CD8-positive, alpha-beta memory T cell (primary cell): ENCODE measurements around the gene FOXD1. TPM values are rescaled to one million over a fixed set of nuclear protein-coding genes. Genes with fewer than 3 reads are reported as not detected.
"Not testable (repeated sequence)": the region's sequence is repeated elsewhere in the genome, so short reads cannot be mapped to it uniquely, and the experiment has no call there.

Experiments
- CTCF ChIA-PET: fragments of 350-600 bp; sonication (Branson Sonifier 250); formaldehyde crosslinking; loops from one replicate; lab custom pipeline; 2021; ENCODE audit warnings: antibody characterized with exemption; lab: Charles Lee
- POLR2A ChIA-PET: fragments of 350-600 bp; sonication (Branson Sonifier 250); formaldehyde crosslinking; loops from one replicate; lab custom pipeline; 2021; ENCODE audit warnings: antibody characterized with exemption; lab: Charles Lee
- DNase-seq, 5 donors: peaks; one replicate each; pipeline versions ENCODE4 v3.0.0 to v3.0.0-alpha.2; 2020 to 2022; ENCODE audit warnings: mixed read lengths in 1 of 5
- H3K27ac ChIP-seq: one replicate; pipeline ENCODE4 v1.7.0; 2013; ENCODE audit warnings: low read depth, mild to moderate bottlenecking, low read length, moderate library complexity
- H3K27me3 ChIP-seq: 2 replicates; pipeline ENCODE4 v1.7.0; 2013; ENCODE audit warnings: low read length, mild to moderate bottlenecking; ENCODE audit not compliant: insufficient read depth, poor library complexity, severe bottlenecking
- H3K36me3 ChIP-seq: 2 replicates; pipeline ENCODE4 v1.7.0; 2013; ENCODE audit warnings: mild to moderate bottlenecking, low read length, moderate library complexity; ENCODE audit not compliant: insufficient read depth
- H3K4me1 ChIP-seq: 2 replicates; pipeline ENCODE4 v1.7.0; 2013; ENCODE audit warnings: mild to moderate bottlenecking, low read length, moderate library complexity; ENCODE audit not compliant: insufficient read depth
- H3K4me3 ChIP-seq: 2 replicates; pipeline ENCODE4 v1.7.0; 2013; ENCODE audit warnings: mild to moderate bottlenecking, low read length
- H3K9me3 ChIP-seq: 2 replicates; pipeline ENCODE4 v1.7.0; 2013; ENCODE audit warnings: mild to moderate bottlenecking, low read length
- H3K27ac Mint-ChIP-seq, 8 donors: one replicate each; pipeline ENCODE4 v1.8.0; 2020 to 2021; ENCODE audit warnings: mixed read lengths in 8 of 8, mild to moderate bottlenecking in 6 of 8, inconsistent platforms in 3 of 8, moderate library complexity in 3 of 8
- H3K27me3 Mint-ChIP-seq, 2 donors: one replicate each; pipeline ENCODE4 v1.8.0; 2020 to 2021; ENCODE audit warnings: mixed read lengths in 2 of 2, mild to moderate bottlenecking in 1 of 2, moderate library complexity in 1 of 2
- H3K36me3 Mint-ChIP-seq, 3 donors: one replicate each; pipeline ENCODE4 v1.8.0; 2020 to 2021; ENCODE audit warnings: mixed read lengths in 3 of 3, inconsistent platforms in 1 of 3, mild to moderate bottlenecking in 1 of 3
- H3K4me1 Mint-ChIP-seq, 3 donors: one replicate each; pipeline ENCODE4 v1.8.0; 2020 to 2021; ENCODE audit warnings: mixed read lengths in 3 of 3, inconsistent platforms in 1 of 3, mild to moderate bottlenecking in 1 of 3
- H3K4me3 Mint-ChIP-seq, 7 donors: one replicate each; pipeline ENCODE4 v1.8.0; 2020 to 2021; ENCODE audit warnings: mixed read lengths in 7 of 7, mild to moderate bottlenecking in 6 of 7, moderate library complexity in 4 of 7, inconsistent platforms in 2 of 7
- H3K9me3 Mint-ChIP-seq, 5 donors: one replicate each; pipeline ENCODE4 v1.8.0; 2020 to 2022; ENCODE audit warnings: mixed read lengths in 5 of 5, mild to moderate bottlenecking in 3 of 5, moderate library complexity in 2 of 5, inconsistent platforms in 1 of 5
- polyA plus RNA-seq: library from polyadenylated mRNA; unstranded; fragments of 300-500 nt; fragmentation: Illumina TruSeq; gene quantifications from one replicate; pipeline ENCODE4 v1.2.3, GENCODE V29; 2021
- total RNA-seq, 2 experiments: library from RNA; stranded (reverse); gene quantifications; one replicate each; pipeline ENCODE4 v1.2.3, GENCODE V29; 2021

Gene FOXD1
- total and polyA plus RNA-seq, 3 experiments from 2014 or later: 0.09 to 0.22 TPM; not detected in 1

- H3K4me3 Mint-ChIP-seq: no peak overlapping the region
- Histone ChIP-seq H3K9me3 (no peaks in the 10 kb centered on the region), H3K4me1 (no peaks in the 10 kb centered on the region), H3K36me3 (no peaks in the 10 kb centered on the region), H3K27me3 (peaks cover 3% of the 10 kb centered on the region), H3K4me3 (no peak overlapping the region), H3K27ac (no peak overlapping the region)
- DNase-seq: no peak
- no peaks in the 10 kb centered on the region for H3K9me3 Mint-ChIP-seq
- H3K27me3 Mint-ChIP-seq: peaks cover 10 to 65% of the 10 kb centered on the region in 2 donors
- ChIA-PET POLR2A (no interaction called here), CTCF (interaction anchor here (1.1 kb wide), 1 partner anchor 274 kb away, joined by 3 read pairs; no protein-coding TSS in a partner anchor)
- H3K4me1 Mint-ChIP-seq: no peaks in the 10 kb centered on the region
- H3K36me3 Mint-ChIP-seq: no peaks in the 10 kb centered on the region
- H3K27ac Mint-ChIP-seq: no peak overlapping the region
Observed at GRCh38 chr5:73490088-73490487, 41.5 kb upstream of the FOXD1 start.

- H3K27ac Mint-ChIP-seq: no peak overlapping the region
- CTCF ChIA-PET: no interaction called here
Observed at GRCh38 chr5:73488806-73489205, 40.2 kb upstream of the FOXD1 start.

DNA sequence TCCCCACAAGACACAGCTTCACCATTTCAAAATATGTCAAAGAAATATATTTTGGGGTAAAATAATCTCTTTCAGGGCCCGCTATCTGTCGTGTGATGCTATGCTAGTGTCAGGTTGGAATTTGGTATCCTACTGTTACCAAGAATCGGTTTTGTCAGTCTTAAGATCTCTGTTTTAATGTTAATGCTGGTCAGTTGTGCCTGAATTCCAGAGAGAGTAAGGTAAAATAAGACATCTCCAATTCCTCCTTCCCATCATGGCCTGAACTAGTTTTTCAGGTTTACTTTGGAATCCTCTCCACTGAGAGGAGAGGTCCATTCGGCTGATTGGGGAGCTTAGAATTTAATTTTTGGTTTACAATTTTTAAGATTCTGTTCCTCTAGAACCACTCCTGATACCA, 39.2 kb upstream of the FOXD1 start:
- Mint-ChIP-seq H3K4me3 (no peak overlapping the region), H3K27me3 (peaks cover 11 to 47% of the 10 kb centered on the region in 2 donors), H3K36me3 (no peaks in the 10 kb centered on the region), H3K27ac (no peak overlapping the region), H3K9me3 (no peaks in the 10 kb centered on the region), H3K4me1 (no peaks in the 10 kb centered on the region)
- no peak for DNase-seq
- Histone ChIP-seq H3K27me3 (no peaks in the 10 kb centered on the region), H3K27ac (no peak overlapping the region), H3K4me3 (no peak overlapping the region), H3K36me3 (no peaks in the 10 kb centered on the region), H3K4me1 (no peaks in the 10 kb centered on the region), H3K9me3 (no peaks in the 10 kb centered on the region)
- CTCF ChIA-PET: interaction anchor here (1.4 kb wide), 1 partner anchor 9 kb away, joined by 4 read pairs; no protein-coding TSS in a partner anchor
- POLR2A ChIA-PET: no interaction called here

More at GRCh38 chr5:73488806-73489205, 40.2 kb upstream of the FOXD1 start:
- Mint-ChIP-seq H3K4me1 (no peaks in the 10 kb centered on the region), H3K9me3 (no peaks in the 10 kb centered on the region), H3K4me3 (no peak overlapping the region), H3K36me3 (no peaks in the 10 kb centered on the region), H3K27me3 (peaks cover 13 to 57% of the 10 kb centered on the region in 2 donors)
- Histone ChIP-seq H3K36me3 (no peaks in the 10 kb centered on the region), H3K27ac (no peak overlapping the region), H3K4me3 (no peak overlapping the region), H3K4me1 (no peaks in the 10 kb centered on the region), H3K9me3 (no peaks in the 10 kb centered on the region), H3K27me3 (peaks cover 3% of the 10 kb centered on the region)
- no peak for DNase-seq
- POLR2A ChIA-PET: no interaction called here

- H3K4me1 Mint-ChIP-seq, H3K4me3 Mint-ChIP-seq, H3K4me3 ChIP-seq, DNase-seq, H3K27ac Mint-ChIP-seq, H3K9me3 Mint-ChIP-seq, POLR2A ChIA-PET, H3K36me3 ChIP-seq, H3K9me3 ChIP-seq, H3K4me1 ChIP-seq, H3K36me3 Mint-ChIP-seq, H3K27me3 ChIP-seq, H3K27ac ChIP-seq: not testable (repeated sequence)
- CTCF ChIA-PET: interaction anchor here (1.4 kb wide), 1 partner anchor 10 kb away, joined by 4 read pairs; no protein-coding TSS in a partner anchor
- peaks cover 10 to 41% of the 10 kb centered on the region in 2 donors for H3K27me3 Mint-ChIP-seq
Observed at GRCh38 chr5:73487257-73487656, 38.7 kb upstream of the FOXD1 start.

DNA sequence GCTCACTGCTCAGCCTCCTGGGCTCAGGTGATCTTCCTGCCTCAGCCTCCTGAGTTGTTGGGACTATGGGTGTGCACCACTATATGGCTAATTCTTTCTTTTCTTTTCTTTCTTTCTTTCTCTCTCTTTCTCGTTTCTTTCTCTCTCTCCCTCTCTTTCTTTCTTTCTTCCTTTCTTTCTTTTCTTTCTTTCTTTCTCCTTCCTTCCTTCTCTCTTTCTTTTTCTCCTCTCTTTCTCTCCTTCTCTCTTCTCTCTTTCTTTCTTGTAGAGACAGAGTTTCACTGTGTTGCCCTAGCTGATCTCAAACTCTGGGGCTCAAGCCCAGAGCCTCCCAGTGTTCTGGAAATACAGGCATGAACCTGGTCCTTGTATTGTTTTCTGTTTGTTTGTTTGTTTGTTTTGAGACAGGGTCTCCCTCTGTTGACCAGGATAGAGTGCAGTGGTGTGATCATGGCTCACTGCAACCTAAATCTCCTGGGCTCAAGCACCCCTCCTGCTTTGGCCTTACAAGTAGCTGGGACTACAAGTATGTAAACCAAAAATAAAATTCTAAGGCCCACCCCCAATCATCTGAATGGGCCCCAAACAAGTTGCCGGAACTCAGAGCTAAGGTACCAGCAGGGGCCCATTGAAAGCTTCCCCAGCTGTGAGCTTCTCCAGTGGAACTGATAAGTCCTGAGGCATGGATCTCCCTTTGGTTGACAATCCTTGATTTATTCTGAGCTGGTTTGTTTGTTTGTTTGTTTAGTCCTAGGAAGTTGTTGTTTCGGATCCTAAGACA, 37.7 kb upstream of the FOXD1 start:
- Mint-ChIP-seq H3K4me1 (no peaks in the 10 kb centered on the region), H3K27me3 (peaks cover 12 to 37% of the 10 kb centered on the region in 2 donors), H3K36me3 (no peaks in the 10 kb centered on the region), H3K9me3 (no peaks in the 10 kb centered on the region), H3K27ac (no peak overlapping the region), H3K4me3 (no peak overlapping the region)
- no peaks in the 10 kb centered on the region for H3K27me3 ChIP-seq
- ChIA-PET POLR2A (no interaction called here), CTCF (no interaction called here)
- H3K4me3 ChIP-seq: no peak overlapping the region
- no peaks in the 10 kb centered on the region for H3K36me3 ChIP-seq
- DNase-seq: no peak
- H3K27ac ChIP-seq: no peak overlapping the region
- no peaks in the 10 kb centered on the region for H3K9me3 ChIP-seq
- H3K4me1 ChIP-seq: no peaks in the 10 kb centered on the region

DNA sequence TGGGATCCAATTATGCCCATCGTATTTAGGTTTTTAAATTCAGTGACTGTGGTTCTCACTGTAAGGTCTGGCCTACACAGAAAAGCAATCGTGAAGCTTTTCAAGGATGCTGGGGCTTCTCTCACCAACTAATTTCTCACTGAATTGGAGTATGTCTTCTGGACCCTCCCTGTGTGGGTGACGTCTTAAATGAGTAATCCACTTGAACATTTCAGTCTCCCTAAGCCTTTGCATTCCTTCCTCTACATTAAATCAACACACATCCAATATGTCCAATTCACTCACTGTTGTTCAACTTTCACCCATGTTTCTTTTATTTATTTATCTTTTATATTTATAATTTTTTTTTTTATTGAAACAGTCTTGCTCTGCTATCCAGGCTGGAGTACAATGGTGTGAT, 37.1 kb upstream of the FOXD1 start:
- Mint-ChIP-seq H3K36me3 (no peaks in the 10 kb centered on the region), H3K4me1 (no peaks in the 10 kb centered on the region), H3K4me3 (no peak overlapping the region), H3K27me3 (peaks cover 15 to 36% of the 10 kb centered on the region in 2 donors), H3K9me3 (no peaks in the 10 kb centered on the region), H3K27ac (no peak overlapping the region)
- no peak for DNase-seq
- Histone ChIP-seq H3K27me3 (no peaks in the 10 kb centered on the region), H3K4me3 (no peak overlapping the region), H3K36me3 (no peaks in the 10 kb centered on the region), H3K4me1 (no peaks in the 10 kb centered on the region), H3K9me3 (no peaks in the 10 kb centered on the region), H3K27ac (no peak overlapping the region)
- CTCF ChIA-PET: no interaction called here
- POLR2A ChIA-PET: no interaction called here

DNA sequence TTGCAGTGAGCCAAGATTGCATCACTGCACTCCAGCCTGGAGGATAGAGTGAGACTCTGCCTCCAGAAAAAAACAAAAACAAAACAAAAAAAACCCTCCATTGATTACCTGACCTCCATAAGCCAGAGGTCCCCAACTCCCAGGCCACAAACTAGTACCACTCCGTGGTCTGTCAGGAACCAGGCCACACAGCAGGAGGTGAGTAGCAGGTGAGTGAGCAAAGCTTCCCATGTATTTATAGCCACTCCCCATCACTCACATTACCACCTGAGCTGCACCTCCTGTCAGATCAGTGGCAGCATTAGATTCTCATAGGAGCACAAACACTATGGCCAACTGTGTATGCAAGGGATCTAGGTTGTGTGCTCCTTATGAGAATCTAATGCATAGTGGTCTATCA, 35.9 kb upstream of the FOXD1 start:
- no peak for DNase-seq
- ChIA-PET POLR2A (no interaction called here), CTCF (no interaction called here)
- Histone ChIP-seq H3K4me3 (no peak overlapping the region), H3K27ac (no peak overlapping the region), H3K9me3 (no peaks in the 10 kb centered on the region), H3K36me3 (no peaks in the 10 kb centered on the region), H3K4me1 (no peaks in the 10 kb centered on the region), H3K27me3 (no peaks in the 10 kb centered on the region)
- Mint-ChIP-seq H3K4me1 (no peaks in the 10 kb centered on the region), H3K36me3 (no peaks in the 10 kb centered on the region), H3K4me3 (no peak overlapping the region), H3K9me3 (peaks cover 0 to 2% (median 0%) of the 10 kb centered on the region in 5 donors), H3K27me3 (peaks cover 16 to 42% of the 10 kb centered on the region in 2 donors), H3K27ac (no peak overlapping the region)

GRCh38 chr5:73483676-73484075, 35.1 kb upstream of the FOXD1 start:
- no peak overlapping the region for H3K27ac Mint-ChIP-seq
- Histone ChIP-seq H3K27ac (no peak overlapping the region), H3K36me3 (no peaks in the 10 kb centered on the region), H3K4me3 (no peak overlapping the region), H3K27me3 (no peaks in the 10 kb centered on the region), H3K9me3 (no peaks in the 10 kb centered on the region), H3K4me1 (no peaks in the 10 kb centered on the region)
- CTCF ChIA-PET: no interaction called here
- H3K4me3 Mint-ChIP-seq: no peak overlapping the region
- no peak for DNase-seq
- H3K36me3 Mint-ChIP-seq: no peaks in the 10 kb centered on the region
- POLR2A ChIA-PET: no interaction called here
- H3K9me3 Mint-ChIP-seq: peaks cover 0 to 2% (median 0%) of the 10 kb centered on the region in 5 donors
- no peaks in the 10 kb centered on the region for H3K4me1 Mint-ChIP-seq
- H3K27me3 Mint-ChIP-seq: peaks cover 11 to 40% of the 10 kb centered on the region in 2 donors
